DMS 273 treated with DMSO at 0.1 percent for 48 hours (cell line): ENCODE results near the gene PRSS22.

ENCODE experiments used
- DNase-seq: peaks from one replicate; lab custom pipeline; 2025; lab: John Stamatoyannopoulos, UW

PRSS22 gene

GRCh38 chr16:2879854-2880508, 22.0 kb upstream of the PRSS22 start:
- no peak for DNase-seq

- DNase-seq, result peak; percentile 60
Measured at GRCh38 chr16:2874912-2875362, 17.0 kb upstream of the PRSS22 start.

- DNase-seq, result peak; percentile 39
Measured at GRCh38 chr16:2874032-2874911, 16.3 kb upstream of the PRSS22 start.

- DNase-seq, result no peak
Measured at GRCh38 chr16:2871926-2872325, 14.0 kb upstream of the PRSS22 start.

- peak; percentile 85 for DNase-seq
Measured at GRCh38 chr16:2867987-2868789, 10.2 kb upstream of the PRSS22 start.

GRCh38 chr16:2867661-2867986, 9.7 kb upstream of the PRSS22 start:
- DNase-seq, result no peak

- no peak for DNase-seq
Measured at GRCh38 chr16:2866431-2866830, 8.5 kb upstream of the PRSS22 start.

GRCh38 chr16:2865651-2866050, 7.7 kb upstream of the PRSS22 start:
- DNase-seq, result no peak

- DNase-seq, result no peak
Measured at GRCh38 chr16:2860826-2861567, 3.0 kb upstream of the PRSS22 start.

GRCh38 chr16:2859686-2860265, 1.8 kb upstream of the PRSS22 start:
- no peak for DNase-seq

- DNase-seq, result no peak
Measured at GRCh38 chr16:2858245-2859025, 465 bp upstream of the PRSS22 start.

- no peak for DNase-seq
Measured at GRCh38 chr16:2856686-2857450, 1.1 kb downstream of the PRSS22 start.

- DNase-seq, result no peak
Measured at GRCh38 chr16:2856061-2856670, 1.8 kb downstream of the PRSS22 start.

GRCh38 chr16:2855536-2855935, 2.4 kb downstream of the PRSS22 start:
- DNase-seq, result no peak

- DNase-seq, result no peak
Measured at GRCh38 chr16:2854700-2855309, 3.2 kb downstream of the PRSS22 start.

GRCh38 chr16:2853531-2854073, 4.4 kb downstream of the PRSS22 start:
- DNase-seq, result no peak

- DNase-seq, result no peak
Measured at GRCh38 chr16:2852731-2853507, 5.1 kb downstream of the PRSS22 start.
